Esophagus squamous epithelium (tissue), 4 donors: ENCODE results near the gene CRHR1.

Experiments used
- POLR2A ChIP-seq, 4 donors: fragments of 450-650 bp; IDR thresholded peaks; one replicate each; pipeline ENCODE4 v1.6.1; 2017; ENCODE audit warnings: antibody characterized with exemption in 4 of 4, mild to moderate bottlenecking in 4 of 4, moderate library complexity in 3 of 4
- TF ChIP-seq, protein P1 (sequence below), 6 experiments: fragments of 450-650 bp in 4 of 6; fragments of 200-600 bp in 2 of 6; sonication (generic) in 2 of 6; IDR thresholded peaks; one replicate each; pipeline ENCODE4 v1.5.1; 2016 to 2019; ENCODE audit warnings: antibody characterized with exemption in 6 of 6, mild to moderate bottlenecking in 4 of 6, moderate library complexity in 4 of 6

- TF ChIP-seq, protein P1, sequence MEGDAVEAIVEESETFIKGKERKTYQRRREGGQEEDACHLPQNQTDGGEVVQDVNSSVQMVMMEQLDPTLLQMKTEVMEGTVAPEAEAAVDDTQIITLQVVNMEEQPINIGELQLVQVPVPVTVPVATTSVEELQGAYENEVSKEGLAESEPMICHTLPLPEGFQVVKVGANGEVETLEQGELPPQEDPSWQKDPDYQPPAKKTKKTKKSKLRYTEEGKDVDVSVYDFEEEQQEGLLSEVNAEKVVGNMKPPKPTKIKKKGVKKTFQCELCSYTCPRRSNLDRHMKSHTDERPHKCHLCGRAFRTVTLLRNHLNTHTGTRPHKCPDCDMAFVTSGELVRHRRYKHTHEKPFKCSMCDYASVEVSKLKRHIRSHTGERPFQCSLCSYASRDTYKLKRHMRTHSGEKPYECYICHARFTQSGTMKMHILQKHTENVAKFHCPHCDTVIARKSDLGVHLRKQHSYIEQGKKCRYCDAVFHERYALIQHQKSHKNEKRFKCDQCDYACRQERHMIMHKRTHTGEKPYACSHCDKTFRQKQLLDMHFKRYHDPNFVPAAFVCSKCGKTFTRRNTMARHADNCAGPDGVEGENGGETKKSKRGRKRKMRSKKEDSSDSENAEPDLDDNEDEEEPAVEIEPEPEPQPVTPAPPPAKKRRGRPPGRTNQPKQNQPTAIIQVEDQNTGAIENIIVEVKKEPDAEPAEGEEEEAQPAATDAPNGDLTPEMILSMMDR (IDR thresholded peaks at IDR 0.05), result no peak
- TF ChIP-seq POLR2A (IDR thresholded peaks at IDR 0.05), result no peak
These were observed 77.0 kb downstream of the CRHR1 start for GRCh38 chr17:45861165-45861564.
